Measurements from ENCODE around the gene CNTNAP2.

GRCh38 chr7:147276106-147276505 is 1159.5 kb downstream of the CNTNAP2 start:
- TF ChIP-seq EZH2 (IDR thresholded peaks at IDR 0.05; ENCODE audit: insufficient read depth, poor library complexity, severe bottlenecking) (no peak), EZH2phosphoT487 (IDR thresholded peaks at IDR 0.05; ENCODE audit: insufficient read depth, low read depth) (no peak)

Data from GM23248 (cell line).